ENCODE results near the gene MYO7B.

- TF ChIP-seq CTCF (IDR thresholded peaks at IDR 0.05): no peak
- TF ChIP-seq POLR2A (IDR thresholded peaks at IDR 0.05): no peak
- no peak for TF ChIP-seq POLR2AphosphoS5 (IDR thresholded peaks at IDR 0.05)
Observed at GRCh38 chr2:127646487-127647241, 111.2 kb downstream of the MYO7B start.

Measured in breast epithelium (tissue), 3 donors.